HG02623 (cell line): ENCODE results near the gene MBNL1.
"Not testable (repeated sequence)": the region's sequence is repeated elsewhere in the genome, so short reads cannot be mapped to it uniquely, and the experiment has no call there.

ENCODE experiments used
- ATAC-seq: cut with Tn5 transposase; IDR thresholded peaks from one replicate; pipeline ENCODE4 v1.9.1; 2021; ENCODE audit warnings: moderate library complexity; ENCODE audit not compliant: unreplicated experiment

MBNL1 gene

DNA sequence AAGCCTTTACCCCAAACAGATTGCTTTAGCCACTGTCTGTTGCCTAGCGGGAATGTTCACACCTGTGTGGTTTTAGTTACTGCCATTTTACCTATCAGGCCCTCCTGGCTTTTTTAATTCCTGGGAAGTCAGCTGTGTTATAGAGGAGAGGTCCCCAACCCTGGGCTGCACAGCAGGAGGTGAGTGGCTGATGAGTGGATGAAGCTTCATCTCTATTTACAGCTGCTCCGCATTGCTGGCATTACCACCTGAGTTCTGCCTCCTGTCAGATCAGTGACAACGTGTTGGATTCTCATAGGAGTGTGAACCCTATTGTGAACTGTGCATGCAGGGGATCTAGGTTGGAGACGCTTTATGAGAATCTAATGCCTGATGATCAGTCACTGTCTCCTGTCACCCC, 127.0 kb downstream of the MBNL1 start:
- ATAC-seq = no peak

- no peak for ATAC-seq
Measured at GRCh38 chr3:152396867-152397266, 128.1 kb downstream of the MBNL1 start.

DNA sequence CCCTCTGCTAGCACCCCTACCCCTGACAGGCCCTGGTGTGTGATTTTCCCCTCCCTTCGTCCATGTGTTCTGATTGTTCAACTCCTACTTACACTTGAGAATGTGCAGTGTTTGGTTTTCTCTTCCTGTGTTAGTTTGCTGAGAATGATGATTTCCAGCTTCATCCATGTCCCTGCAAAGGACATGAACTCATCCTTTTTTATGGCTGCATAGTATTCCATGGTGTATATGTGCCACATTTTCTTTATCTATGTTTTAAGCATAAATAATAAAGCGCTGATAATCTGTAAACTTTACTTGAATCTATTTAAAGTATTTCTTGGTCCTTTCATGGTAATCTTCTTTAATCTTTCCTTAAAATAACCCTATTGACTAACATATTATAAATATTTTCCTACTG, 128.6 kb downstream of the MBNL1 start:
- ATAC-seq = not testable (repeated sequence)

- no peak for ATAC-seq
Measured at GRCh38 chr3:152398495-152398894, 129.8 kb downstream of the MBNL1 start.

DNA sequence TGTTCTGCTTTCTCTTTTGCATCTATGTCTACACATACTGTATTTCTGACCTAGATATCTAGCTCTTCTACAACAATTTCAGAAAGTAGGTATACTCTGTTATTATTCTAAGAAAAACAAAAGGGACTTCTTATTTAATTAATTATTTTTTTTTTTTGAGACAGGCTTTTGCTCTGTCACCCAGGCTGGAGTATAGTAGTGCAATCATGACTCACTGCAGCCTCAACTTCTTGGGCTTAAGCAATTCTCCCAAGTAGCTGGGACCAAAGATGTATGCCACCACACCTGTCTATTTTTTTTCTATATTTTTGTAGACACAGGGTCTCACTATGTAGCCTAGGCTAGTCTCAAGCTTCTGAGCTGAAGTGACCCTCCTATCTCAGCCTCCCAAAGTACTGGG, 130.6 kb downstream of the MBNL1 start:
- no peak for ATAC-seq

- ATAC-seq = no peak
Measured at GRCh38 chr3:152400887-152401286, 132.2 kb downstream of the MBNL1 start.

DNA sequence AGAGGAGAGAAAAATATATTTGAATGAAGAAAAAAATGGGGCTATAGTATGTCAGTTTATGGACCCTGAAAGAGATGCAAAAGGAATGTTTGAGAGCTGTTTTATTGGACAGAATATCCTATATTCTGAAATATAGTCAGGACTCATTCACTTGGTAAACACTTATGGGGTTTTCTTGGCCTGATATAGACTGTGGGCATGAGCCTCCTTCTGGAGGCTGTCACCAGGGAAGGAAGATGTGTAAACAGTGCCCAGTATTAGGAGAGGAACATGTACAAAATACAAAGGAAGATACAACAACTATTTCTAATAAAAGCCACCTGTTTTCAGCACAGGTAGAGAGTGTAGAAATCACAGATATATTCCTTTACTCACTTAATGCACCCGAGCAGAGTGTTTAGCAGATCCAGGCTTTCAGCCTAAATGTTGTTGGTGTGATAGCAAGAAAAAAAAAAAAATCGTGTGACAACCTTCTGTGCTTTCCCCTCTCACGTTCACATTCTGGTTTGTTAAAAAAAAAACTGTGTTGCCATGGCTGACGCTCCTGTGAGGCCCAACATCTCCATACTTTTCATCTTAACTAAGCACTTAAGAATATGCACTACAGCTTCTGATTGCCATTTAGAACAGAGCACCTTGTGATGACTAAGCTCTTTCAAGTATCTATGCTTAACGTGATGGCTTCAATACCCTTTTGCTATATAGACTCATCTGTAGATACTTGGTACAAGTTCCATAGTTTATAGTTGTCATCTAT, 134.1 kb downstream of the MBNL1 start:
- no peak for ATAC-seq

- no peak for ATAC-seq
Measured at GRCh38 chr3:152403632-152404066, 134.9 kb downstream of the MBNL1 start.

GRCh38 chr3:152404976-152405375, 136.2 kb downstream of the MBNL1 start:
- ATAC-seq = no peak

DNA sequence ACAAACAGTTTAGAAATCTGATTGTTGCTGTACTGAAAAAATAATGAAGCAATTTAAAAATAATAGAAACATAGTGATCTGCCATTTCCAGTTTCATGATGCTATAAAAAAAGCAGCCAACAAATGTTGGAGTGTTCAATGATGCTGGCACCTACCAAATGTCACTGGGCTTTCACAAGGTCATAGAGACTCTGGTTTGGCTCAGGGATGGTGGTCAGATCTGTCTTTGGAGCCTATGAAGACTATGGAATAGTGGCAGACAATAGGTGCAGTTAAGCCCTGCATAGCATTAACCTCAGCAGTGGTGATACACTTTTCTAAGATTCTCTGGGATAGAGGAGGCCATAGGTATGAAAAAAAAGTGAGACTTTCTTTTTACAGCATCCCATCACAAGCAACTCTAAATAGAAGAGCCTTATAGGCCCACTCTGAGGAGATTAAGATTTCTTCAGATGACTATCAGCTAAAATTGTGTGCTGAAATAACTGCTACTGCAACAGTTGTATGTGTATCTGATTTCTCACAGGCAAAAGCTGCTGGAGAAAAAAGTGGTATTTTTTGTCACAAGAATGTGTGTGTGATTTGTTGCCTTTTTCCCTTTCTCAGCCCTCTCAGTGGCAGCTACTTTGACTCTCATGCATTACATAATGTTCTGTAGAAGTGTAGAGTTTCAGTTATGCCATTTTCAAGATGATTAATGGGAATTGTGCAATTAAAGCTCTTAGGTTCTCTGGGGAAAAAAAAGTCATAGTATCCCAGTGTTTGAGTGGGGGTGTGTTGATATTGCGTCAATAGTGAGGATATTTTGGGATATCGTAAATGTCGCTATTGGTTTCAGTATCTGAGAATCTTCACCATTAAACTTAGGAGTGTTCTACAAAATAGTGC, 137.4 kb downstream of the MBNL1 start:
- no peak for ATAC-seq

GRCh38 chr3:152413240-152413639, 144.5 kb downstream of the MBNL1 start:
- no peak for ATAC-seq

- no peak for ATAC-seq
Measured at GRCh38 chr3:152416808-152417580, 148.3 kb downstream of the MBNL1 start.

GRCh38 chr3:152419748-152420147, 151.0 kb downstream of the MBNL1 start:
- no peak for ATAC-seq

DNA sequence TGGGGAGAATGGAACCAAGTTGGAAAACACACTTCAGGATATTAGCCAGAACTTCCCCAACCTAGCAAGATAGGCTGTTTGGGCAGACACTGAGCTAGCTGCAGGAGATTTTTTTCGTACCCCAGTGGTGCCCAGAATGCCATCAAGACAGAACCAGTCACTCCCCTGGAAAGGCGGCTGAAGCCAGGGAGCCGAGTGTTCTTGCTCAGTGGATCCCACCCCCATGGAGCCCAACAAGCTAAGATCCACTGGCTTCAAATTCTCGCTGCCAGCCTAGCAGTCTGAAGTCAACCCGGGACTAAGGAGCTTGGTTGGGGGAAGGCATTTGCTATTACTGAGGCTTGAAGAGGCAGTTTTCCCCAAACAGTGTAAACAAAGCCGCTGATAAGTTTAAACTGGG, 152.4 kb downstream of the MBNL1 start:
- ATAC-seq = no peak

DNA sequence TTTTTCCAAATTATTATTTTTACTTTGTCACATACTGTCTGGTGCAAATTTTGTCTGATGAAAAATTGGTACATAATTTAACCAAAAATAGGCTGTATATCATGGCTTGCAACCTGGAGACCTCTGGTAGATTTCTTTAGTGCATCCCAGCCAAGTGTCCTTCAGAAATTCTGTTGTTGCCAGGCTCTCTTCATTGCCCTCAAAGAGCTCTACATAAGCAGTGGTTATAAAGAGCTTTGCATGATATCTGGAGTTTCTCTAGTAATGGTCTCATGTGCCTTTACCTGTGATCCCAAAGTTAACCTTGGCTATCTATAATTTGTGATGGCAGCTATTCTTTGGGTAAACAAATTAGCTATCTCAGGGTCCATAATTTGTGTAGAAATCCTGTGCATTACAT, 157.7 kb downstream of the MBNL1 start:
- no peak for ATAC-seq

DNA sequence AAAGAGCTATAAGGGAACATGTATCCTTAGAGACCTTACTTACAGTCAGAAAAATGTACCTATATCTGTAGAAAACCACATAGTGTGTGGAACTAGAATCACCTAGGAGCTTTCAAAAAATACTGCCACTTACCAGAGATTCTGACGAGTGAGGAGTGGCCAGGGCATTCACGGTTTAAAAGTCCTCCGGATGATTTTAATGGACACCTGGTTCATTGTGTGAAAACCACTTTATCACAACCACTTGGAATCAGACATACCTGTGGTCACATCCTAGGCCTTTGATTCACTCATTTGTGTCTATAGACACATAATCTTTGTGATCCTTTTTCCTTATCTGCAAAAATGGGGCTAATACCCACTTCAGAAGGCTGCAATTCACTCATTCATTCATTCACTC, 159.8 kb downstream of the MBNL1 start:
- ATAC-seq = no peak

- ATAC-seq = no peak
Measured at GRCh38 chr3:152430223-152431002, 161.7 kb downstream of the MBNL1 start.

- no peak for ATAC-seq
Measured at GRCh38 chr3:152434142-152434541, 165.4 kb downstream of the MBNL1 start.

GRCh38 chr3:152435210-152435609, 166.5 kb downstream of the MBNL1 start:
- not testable (repeated sequence) for ATAC-seq
